ENCODE measurements around the gene TNIP2. TPM values are rescaled to one million over a fixed set of nuclear protein-coding genes. Genes with fewer than 3 reads are reported as not detected.

The TNIP2 gene
- total RNA-seq, 1 experiment from 2014 or later = 56.5 TPM

GRCh38 chr4:2745516-2745915 lies 10.6 kb downstream of the TNIP2 start:
- Histone ChIP-seq H4K20me1 (ENCODE audit: low read length) (no peaks in the 10 kb centered on the region), H3K9ac (ENCODE audit: low read length) (peak overlapping the region; percentile 59), H3K9me3 (ENCODE audit: low read length) (no peaks in the 10 kb centered on the region), H3K36me3 (ENCODE audit: low read depth, low read length) (peaks cover 11% of the 10 kb centered on the region; the same call in 1 of the 2 replicates), H3K27ac (ENCODE audit: low read length) (peak overlapping the region; percentile 91), H3K4me2 (ENCODE audit: low read length) (peak overlapping the region; percentile 57), H3F3A (ENCODE audit: low read length, unreplicated experiment) (no peaks in the 10 kb centered on the region), H3K79me2 (ENCODE audit: low read length) (peaks cover 16% of the 10 kb centered on the region), H2AFZ (ENCODE audit: low read length) (no peak overlapping the region), H3K4me1 (ENCODE audit: insufficient read depth, low read length) (peaks cover 24% of the 10 kb centered on the region), H3K9me2 (replicated peaks; ENCODE audit: low read length) (no peaks in the 10 kb centered on the region), H3K4me3 (ENCODE audit: low read length) (no peak overlapping the region), H3K27me3 (ENCODE audit: low read length) (no peaks in the 10 kb centered on the region)
- TF ChIP-seq EZH2phosphoT487 (IDR thresholded peaks at IDR 0.05; ENCODE audit: borderline replicate concordance, low read length) = no peak
- TF ChIP-seq CTCF (conservative IDR thresholded peaks at IDR 0.05; ENCODE audit: low read depth, low read length) = no peak
- no peak for TF ChIP-seq EZH2 (IDR thresholded peaks at IDR 0.05; ENCODE audit: low read length, unreplicated experiment)
- BruUV-seq (replicated peaks) = no TSS peak
- ChIA-PET CTCF (no interaction called here), POLR2A (ENCODE audit: unreplicated experiment) (no interaction called here)
- intact Hi-C loops (cut with micrococcal nuclease) = no loop called here
- no peak for ATAC-seq
- no peak for DNase-seq

- Histone ChIP-seq H3K9ac (ENCODE audit: low read length) (no peak overlapping the region), H3K4me2 (ENCODE audit: low read length) (no peak overlapping the region), H3K36me3 (ENCODE audit: low read depth, low read length) (peaks cover 11% of the 10 kb centered on the region; the same call in 1 of the 2 replicates), H4K20me1 (ENCODE audit: low read length) (no peaks in the 10 kb centered on the region), H3K9me3 (ENCODE audit: low read length) (no peaks in the 10 kb centered on the region), H2AFZ (ENCODE audit: low read length) (no peak overlapping the region), H3K9me2 (replicated peaks; ENCODE audit: low read length) (no peaks in the 10 kb centered on the region), H3K4me1 (ENCODE audit: insufficient read depth, low read length) (peaks cover 24% of the 10 kb centered on the region), H3F3A (ENCODE audit: low read length, unreplicated experiment) (no peaks in the 10 kb centered on the region), H3K27me3 (ENCODE audit: low read length) (no peaks in the 10 kb centered on the region), H3K79me2 (ENCODE audit: low read length) (peaks cover 10% of the 10 kb centered on the region), H3K27ac (ENCODE audit: low read length) (no peak overlapping the region), H3K4me3 (ENCODE audit: low read length) (no peak overlapping the region)
- ATAC-seq (no peak), DNase-seq (no peak)
- CTCF ChIA-PET = no interaction called here
- BruUV-seq (replicated peaks) = no TSS peak
- TF ChIP-seq CTCF (conservative IDR thresholded peaks at IDR 0.05; ENCODE audit: low read depth, low read length) (no peak), EZH2 (IDR thresholded peaks at IDR 0.05; ENCODE audit: low read length, unreplicated experiment) (no peak), EZH2phosphoT487 (IDR thresholded peaks at IDR 0.05; ENCODE audit: borderline replicate concordance, low read length) (no peak)
- intact Hi-C loops (cut with micrococcal nuclease) = no loop called here
- POLR2A ChIA-PET (ENCODE audit: unreplicated experiment) = no interaction called here
These were observed 11.4 kb downstream of the TNIP2 start for GRCh38 chr4:2744576-2745270.
